AG09309 (cell line): ENCODE results near the gene DIABLO.

Experiments used
- DNase-seq: peaks from one replicate; pipeline ENCODE4 v3.0.0-alpha.2; 2010; ENCODE audit warnings: low read depth
- H3K4me3 ChIP-seq: 2 replicates; pipeline ENCODE4 v1.5.1; 2011; ENCODE audit warnings: mild to moderate bottlenecking, low read depth, low read length, moderate library complexity; ENCODE audit not compliant: control insufficient read depth
- CTCF ChIP-seq: IDR thresholded peaks from 2 replicates; pipeline ENCODE4 v1.5.1; 2011; ENCODE audit warnings: mild to moderate bottlenecking, low read depth, low read length, inconsistent platforms; ENCODE audit not compliant: insufficient read depth, control insufficient read depth; ENCODE audit errors: missing control alignments

DIABLO gene

GRCh38 chr12:122189626-122190475 is 36.0 kb downstream of the DIABLO start:
- no peak for DNase-seq
- TF ChIP-seq CTCF = no peak
- H3K4me3 ChIP-seq = no peak overlapping the region

GRCh38 chr12:122187466-122187865 is 38.4 kb downstream of the DIABLO start:
- no peak for TF ChIP-seq CTCF
- H3K4me3 ChIP-seq = no peak overlapping the region
- DNase-seq = no peak

DNA sequence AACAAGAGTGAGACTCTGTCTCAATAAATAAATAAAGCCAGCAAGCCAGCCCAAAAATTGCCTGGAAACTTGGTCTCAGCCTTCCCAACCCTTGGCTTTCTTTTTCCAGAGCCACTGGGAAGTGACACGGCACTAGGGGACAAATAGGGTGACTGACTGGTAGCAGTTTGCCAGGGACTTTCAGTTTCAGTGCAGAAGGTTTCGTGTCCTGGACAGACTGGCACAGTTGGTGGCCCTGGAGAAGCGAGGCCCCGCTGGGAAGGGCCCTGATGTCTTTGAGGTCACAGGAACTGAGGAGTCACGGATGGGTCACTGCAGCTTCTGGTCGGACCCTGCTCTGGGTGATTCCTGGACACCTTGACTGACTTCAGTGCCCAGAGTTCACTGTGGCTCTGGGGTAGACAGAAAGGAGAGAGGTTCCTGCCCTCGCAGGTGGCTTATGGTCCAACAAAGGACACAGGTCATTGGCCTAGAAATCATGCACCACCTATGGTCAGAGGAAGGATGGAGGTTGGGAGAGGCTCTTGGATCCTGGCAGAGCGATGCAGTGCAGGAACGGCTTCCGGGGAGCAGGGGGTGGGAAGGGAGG is 40.3 kb downstream of the DIABLO start:
- no peak for TF ChIP-seq CTCF
- no peak overlapping the region for H3K4me3 ChIP-seq

GRCh38 chr12:122185079-122185478 is 40.8 kb downstream of the DIABLO start:
- no peak for DNase-seq
- TF ChIP-seq CTCF = no peak
- H3K4me3 ChIP-seq = no peak overlapping the region

More for the DNA sequence above, 40.3 kb downstream of the DIABLO start:
- no peak for DNase-seq

DNA sequence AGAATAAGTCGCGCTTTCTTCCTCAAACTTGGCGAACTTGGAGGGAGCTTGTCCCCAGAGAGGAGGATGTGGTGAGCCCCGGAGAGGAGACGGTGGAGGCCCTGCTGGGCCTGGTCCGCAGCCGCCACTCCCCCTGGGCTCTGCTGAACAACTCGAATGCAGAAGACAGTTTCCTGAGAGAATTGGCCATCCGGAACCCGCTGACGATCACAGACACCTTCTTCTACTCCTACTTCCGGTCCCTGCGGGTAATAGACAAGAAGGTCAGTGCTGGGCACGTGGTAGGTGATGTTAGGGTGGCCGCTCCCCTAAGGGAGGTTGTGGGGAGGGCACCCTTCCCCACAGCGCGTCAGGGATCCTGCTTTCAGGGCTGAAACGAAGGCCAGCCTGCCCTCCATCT is 41.3 kb downstream of the DIABLO start:
- H3K4me3 ChIP-seq = no peak overlapping the region
- DNase-seq = no peak
- TF ChIP-seq CTCF = no peak

- no peak for TF ChIP-seq CTCF
- H3K4me3 ChIP-seq = no peak overlapping the region
- no peak for DNase-seq
Measured at GRCh38 chr12:122183588-122183940, 42.3 kb downstream of the DIABLO start.
